Retinal pigment epithelial cell (primary cell): ENCODE results near the gene USP19.
A peak's percentile ranks its signal among the peaks of the same experiment; 100 is the strongest.

Experiments used
- DNase-seq: peaks from one replicate; pipeline ENCODE4 v3.0.0-alpha.2; 2010; ENCODE audit warnings: low read depth
- H3K4me3 ChIP-seq: 2 replicates; pipeline ENCODE4 v1.5.1; 2011; ENCODE audit warnings: mild to moderate bottlenecking, low read length, control low read depth, moderate library complexity
- CTCF ChIP-seq: conservative IDR thresholded peaks from 2 replicates; pipeline ENCODE4 v1.5.1; 2011; ENCODE audit warnings: low read depth, low read length, control low read depth, inconsistent platforms

USP19 gene

DNA sequence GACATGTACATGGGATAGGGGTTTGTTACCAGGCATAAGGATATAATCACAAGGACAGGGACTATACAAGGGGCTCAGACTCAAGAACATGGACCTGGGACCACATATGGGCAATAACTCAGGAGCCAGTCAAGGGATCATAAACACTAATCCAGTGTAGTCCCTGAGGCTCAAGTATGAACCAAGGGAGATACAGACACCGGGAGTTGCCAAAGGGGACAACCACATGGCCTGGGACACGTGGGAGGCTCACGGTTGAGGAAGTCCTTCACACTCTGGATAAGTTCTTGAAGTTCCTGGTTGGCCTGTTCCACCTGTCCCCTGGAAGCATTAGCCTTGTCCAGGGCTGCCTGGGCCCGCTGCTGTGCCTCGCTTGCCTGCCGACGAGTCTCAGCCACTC, 1.8 kb upstream of the USP19 start:
- no peak for DNase-seq
- no peak for TF ChIP-seq CTCF
- no peak overlapping the region for H3K4me3 ChIP-seq

DNA sequence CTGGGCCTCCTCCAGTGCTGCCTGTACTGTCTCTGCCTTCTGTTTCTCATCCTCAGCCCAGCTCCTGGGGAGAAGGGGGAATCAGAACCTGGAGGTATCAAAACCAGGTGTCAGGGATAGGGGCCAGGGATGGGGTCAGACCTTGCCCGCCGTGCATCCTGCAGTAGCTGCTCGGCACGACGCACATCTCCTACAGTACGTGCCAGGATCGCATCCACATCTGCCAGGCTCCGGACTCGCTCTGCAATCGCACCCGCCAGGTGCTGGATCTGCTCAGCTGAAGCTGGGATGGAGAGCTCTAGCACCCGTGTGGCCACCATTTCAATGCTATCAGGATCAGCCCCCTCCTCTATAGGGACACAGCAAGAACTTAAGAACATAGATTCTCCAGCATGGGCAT, 1.4 kb upstream of the USP19 start:
- H3K4me3 ChIP-seq = no peak overlapping the region
- no peak for DNase-seq

GRCh38 chr3:49121132-49121736, 611 bp upstream of the USP19 start:
- peak overlapping the region; percentile 4 for H3K4me3 ChIP-seq
- DNase-seq = no peak
- no peak for TF ChIP-seq CTCF

More for the DNA sequence above, 1.4 kb upstream of the USP19 start:
- TF ChIP-seq CTCF = no peak

- no peak for TF ChIP-seq CTCF
- peak overlapping the region; percentile 86 for H3K4me3 ChIP-seq
- DNase-seq = no peak
Observed at GRCh38 chr3:49120096-49120437, 556 bp downstream of the USP19 start.

- no peak for DNase-seq
- H3K4me3 ChIP-seq = peak overlapping the region; percentile 86
- no peak for TF ChIP-seq CTCF
Observed at GRCh38 chr3:49119439-49119838, 1.2 kb downstream of the USP19 start.

DNA sequence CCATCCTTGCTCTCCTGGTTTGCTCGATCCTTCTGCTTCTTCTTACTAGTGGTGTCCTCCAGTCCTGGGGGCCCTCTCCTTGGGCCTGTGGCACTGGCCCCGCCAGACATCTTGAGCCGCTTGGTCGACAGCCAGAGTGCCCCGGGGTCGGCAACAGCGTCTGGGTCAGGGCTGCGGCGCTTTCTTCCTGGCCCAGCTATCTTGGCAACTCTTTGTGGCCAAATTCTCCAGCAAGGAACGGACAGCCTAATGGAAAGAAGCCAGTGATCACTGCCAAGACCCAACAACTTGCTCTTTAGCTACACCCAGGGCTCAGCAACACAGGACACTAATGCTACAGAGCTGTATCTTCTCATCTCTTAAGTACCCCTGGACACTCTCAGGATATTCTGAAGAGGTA, 1.6 kb downstream of the USP19 start:
- no peak for TF ChIP-seq CTCF
- H3K4me3 ChIP-seq = peak overlapping the region; percentile 86

DNA sequence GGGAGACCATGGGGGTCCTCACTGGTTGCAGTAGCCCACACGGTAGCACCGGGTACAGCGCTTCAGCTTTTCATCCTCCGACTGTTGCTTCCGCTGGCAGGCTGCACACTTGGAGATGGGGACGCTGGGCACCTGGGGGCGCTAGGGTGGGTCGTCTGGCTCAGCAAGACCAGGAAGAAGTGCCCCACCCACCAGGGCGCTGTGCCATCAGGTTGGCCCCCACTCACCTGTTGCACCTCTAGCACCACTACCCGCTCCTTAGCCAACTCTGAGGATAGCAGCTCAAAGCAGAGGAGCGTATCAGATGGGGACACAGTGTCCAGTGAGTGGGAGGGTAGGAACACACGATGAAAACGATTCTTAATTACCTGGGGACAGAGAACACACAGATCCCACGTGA, 8.4 kb downstream of the USP19 start:
- no peak for DNase-seq
- H3K4me3 ChIP-seq = no peak overlapping the region
- no peak for TF ChIP-seq CTCF

More for the DNA sequence above, 1.6 kb downstream of the USP19 start:
- DNase-seq = no peak
